Hepatocyte (in vitro differentiated cells): ENCODE data around the gene KAT2B.

ENCODE experiments used
- EZH2 ChIP-seq: fragments of 200-600 bp; sonication (generic); IDR thresholded peaks from 2 replicates; pipeline ENCODE4 v1.6.1; 2016; ENCODE audit warnings: antibody characterized with exemption, mild to moderate bottlenecking, borderline replicate concordance
- TF ChIP-seq, protein P1 (sequence below): fragments of 200-600 bp; sonication (generic); IDR thresholded peaks from 2 replicates; pipeline ENCODE4 v1.5.1; 2016; ENCODE audit warnings: antibody characterized with exemption, mild to moderate bottlenecking; ENCODE audit not compliant: poor library complexity

DNA sequence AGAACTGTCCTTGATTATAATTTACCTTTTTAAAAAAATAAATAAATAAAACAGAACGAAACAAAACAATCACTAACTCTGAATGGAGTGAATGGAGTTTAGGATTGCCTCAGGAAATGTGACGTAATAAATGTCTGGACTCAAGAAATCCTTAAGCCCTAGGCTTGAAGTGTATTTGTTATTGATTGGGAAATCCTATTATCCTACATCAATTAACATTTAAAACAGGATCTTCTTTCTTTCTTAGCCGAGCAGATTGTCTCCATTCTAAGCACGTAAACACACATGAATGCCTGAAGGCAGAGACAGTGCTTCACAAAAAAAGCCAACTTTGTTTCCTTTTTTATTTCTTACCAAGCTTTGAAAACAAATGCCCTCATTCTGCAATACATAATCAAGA lies 33.4 kb downstream of the KAT2B start:
- TF ChIP-seq, protein P1, sequence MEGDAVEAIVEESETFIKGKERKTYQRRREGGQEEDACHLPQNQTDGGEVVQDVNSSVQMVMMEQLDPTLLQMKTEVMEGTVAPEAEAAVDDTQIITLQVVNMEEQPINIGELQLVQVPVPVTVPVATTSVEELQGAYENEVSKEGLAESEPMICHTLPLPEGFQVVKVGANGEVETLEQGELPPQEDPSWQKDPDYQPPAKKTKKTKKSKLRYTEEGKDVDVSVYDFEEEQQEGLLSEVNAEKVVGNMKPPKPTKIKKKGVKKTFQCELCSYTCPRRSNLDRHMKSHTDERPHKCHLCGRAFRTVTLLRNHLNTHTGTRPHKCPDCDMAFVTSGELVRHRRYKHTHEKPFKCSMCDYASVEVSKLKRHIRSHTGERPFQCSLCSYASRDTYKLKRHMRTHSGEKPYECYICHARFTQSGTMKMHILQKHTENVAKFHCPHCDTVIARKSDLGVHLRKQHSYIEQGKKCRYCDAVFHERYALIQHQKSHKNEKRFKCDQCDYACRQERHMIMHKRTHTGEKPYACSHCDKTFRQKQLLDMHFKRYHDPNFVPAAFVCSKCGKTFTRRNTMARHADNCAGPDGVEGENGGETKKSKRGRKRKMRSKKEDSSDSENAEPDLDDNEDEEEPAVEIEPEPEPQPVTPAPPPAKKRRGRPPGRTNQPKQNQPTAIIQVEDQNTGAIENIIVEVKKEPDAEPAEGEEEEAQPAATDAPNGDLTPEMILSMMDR = no peak
- TF ChIP-seq EZH2 = no peak
